GM18507 (cell line): ENCODE measurements around the gene ZNF438.

Experiments used
- DNase-seq: peaks from one replicate; pipeline ENCODE4 v3.0.0; 2011; ENCODE audit warnings: low read depth; ENCODE audit not compliant: insufficient read length; ENCODE audit errors: extremely low spot score
- FAIRE-seq: peaks from 2 replicates; lab custom pipeline; 2011; peaks lifted over from hg19 to GRCh38; lab: Jason Lieb, UNC

ZNF438 gene

GRCh38 chr10:30865141-30865926 lies 166.3 kb downstream of the ZNF438 start:
- FAIRE-seq = no peak
- DNase-seq = no peak

GRCh38 chr10:30863516-30864210 lies 168.0 kb downstream of the ZNF438 start:
- no peak for FAIRE-seq

GRCh38 chr10:30862486-30862885 lies 169.2 kb downstream of the ZNF438 start:
- FAIRE-seq = no peak
- no peak for DNase-seq

More at GRCh38 chr10:30863516-30864210, 168.0 kb downstream of the ZNF438 start:
- no peak for DNase-seq

GRCh38 chr10:30861976-30862375 lies 169.7 kb downstream of the ZNF438 start:
- FAIRE-seq = no peak
- no peak for DNase-seq

GRCh38 chr10:30861221-30861620 lies 170.4 kb downstream of the ZNF438 start:
- DNase-seq (no peak), FAIRE-seq (no peak)

- no peak for FAIRE-seq
- DNase-seq = no peak
Measured at GRCh38 chr10:30858499-30858898, 173.2 kb downstream of the ZNF438 start.

- no peak for FAIRE-seq
- DNase-seq = no peak
Measured at GRCh38 chr10:30857803-30858202, 173.9 kb downstream of the ZNF438 start.

GRCh38 chr10:30855131-30855530 lies 176.5 kb downstream of the ZNF438 start:
- DNase-seq (no peak), FAIRE-seq (no peak)

GRCh38 chr10:30854656-30855055 lies 177.0 kb downstream of the ZNF438 start:
- no peak for FAIRE-seq

GRCh38 chr10:30853066-30853465 lies 178.6 kb downstream of the ZNF438 start:
- DNase-seq = no peak
- FAIRE-seq = no peak

More at GRCh38 chr10:30854656-30855055, 177.0 kb downstream of the ZNF438 start:
- DNase-seq = no peak

- DNase-seq (no peak), FAIRE-seq (no peak)
Measured at GRCh38 chr10:30850776-30851175, 180.9 kb downstream of the ZNF438 start.

GRCh38 chr10:30849231-30850035 lies 182.2 kb downstream of the ZNF438 start:
- DNase-seq (no peak), FAIRE-seq (no peak)

- FAIRE-seq = no peak
- DNase-seq = no peak
Measured at GRCh38 chr10:30848396-30849032, 183.2 kb downstream of the ZNF438 start.

GRCh38 chr10:30847642-30848041 lies 184.0 kb downstream of the ZNF438 start:
- no peak for DNase-seq
- FAIRE-seq = no peak

GRCh38 chr10:30847199-30847598 lies 184.5 kb downstream of the ZNF438 start:
- no peak for DNase-seq
- no peak for FAIRE-seq

GRCh38 chr10:30846710-30847109 lies 185.0 kb downstream of the ZNF438 start:
- no peak for FAIRE-seq
- no peak for DNase-seq

- no peak for DNase-seq
- FAIRE-seq = no peak
Measured at GRCh38 chr10:30842894-30843293, 188.8 kb downstream of the ZNF438 start.

GRCh38 chr10:30842185-30842584 lies 189.5 kb downstream of the ZNF438 start:
- FAIRE-seq (no peak), DNase-seq (no peak)

GRCh38 chr10:30840395-30841050 lies 191.1 kb downstream of the ZNF438 start:
- FAIRE-seq = no peak
- no peak for DNase-seq
